Mesodermal cell (in vitro differentiated cells): ENCODE results near the gene ITPR2.

Experiments used
- H3K27ac ChIP-seq: 2 replicates; pipeline ENCODE4 v1.7.0; 2013; ENCODE audit warnings: mild to moderate bottlenecking, low read depth, low read length, moderate library complexity; ENCODE audit not compliant: severe bottlenecking
- H3K36me3 ChIP-seq: 2 replicates; pipeline ENCODE4 v1.7.1; 2013; ENCODE audit warnings: mild to moderate bottlenecking, low read length, moderate library complexity; ENCODE audit not compliant: control insufficient read depth, insufficient read depth
- H3K4me1 ChIP-seq: one replicate; pipeline ENCODE4 v1.7.1; 2013; ENCODE audit warnings: mild to moderate bottlenecking, low read length; ENCODE audit not compliant: insufficient read depth, control insufficient read depth, poor library complexity, severe bottlenecking
- H3K4me3 ChIP-seq: 2 replicates; pipeline ENCODE4 v1.7.0; 2013; ENCODE audit warnings: low read length, control low read depth, mild to moderate bottlenecking; ENCODE audit not compliant: insufficient read depth, poor library complexity, severe bottlenecking; ENCODE audit errors: extremely low read depth
- H3K9me3 ChIP-seq: 2 replicates; pipeline ENCODE4 v1.7.1; 2013; ENCODE audit warnings: mild to moderate bottlenecking, low read length, moderate library complexity; ENCODE audit not compliant: control insufficient read depth
- WGBS, 2 experiments: methylation state at CpG; one replicate each; pipeline ENCODE4 v1.1.5; 2013; ENCODE audit warnings: missing lambda C conversion rate in 2 of 2; ENCODE audit not compliant: insufficient coverage in 2 of 2; 5-methylcytosine and 5-hydroxymethylcytosine counted together

ITPR2 gene

GRCh38 chr12:26805401-26805971 is 27.5 kb downstream of the ITPR2 start:
- WGBS, 2 experiments, result 90 to 100% methylated on average over 2 to 3 of the region's 5 CpGs
- no peaks in the 10 kb centered on the region for H3K9me3 ChIP-seq
- H3K27ac ChIP-seq, result no peak overlapping the region
- peaks cover 5% of the 10 kb centered on the region for H3K4me1 ChIP-seq
- H3K4me3 ChIP-seq, result no peak overlapping the region
- H3K36me3 ChIP-seq, result no peaks in the 10 kb centered on the region

- H3K9me3 ChIP-seq, result no peaks in the 10 kb centered on the region
- H3K36me3 ChIP-seq, result no peaks in the 10 kb centered on the region
- no peak overlapping the region for H3K4me3 ChIP-seq
- peaks cover 4% of the 10 kb centered on the region for H3K4me1 ChIP-seq
- WGBS, 2 experiments, result 55% methylated on average over 1 of the region's 2 CpGs; no CpG with 5 or more reads in 1 of the 2 experiments
- H3K27ac ChIP-seq, result no peak overlapping the region
Measured at GRCh38 chr12:26803552-26803951, 29.4 kb downstream of the ITPR2 start.

- no CpG with 5 or more reads among the region's 1 CpG for WGBS, 2 experiments
Measured at GRCh38 chr12:26801486-26801885, 31.5 kb downstream of the ITPR2 start.

GRCh38 chr12:26800858-26801257 is 32.1 kb downstream of the ITPR2 start:
- 93 to 96% methylated on average over 7 of the region's 7 CpGs for WGBS, 2 experiments
- H3K4me3 ChIP-seq, result no peak overlapping the region

More at GRCh38 chr12:26801486-26801885, 31.5 kb downstream of the ITPR2 start:
- H3K9me3 ChIP-seq, result no peaks in the 10 kb centered on the region
- peaks cover 4% of the 10 kb centered on the region for H3K4me1 ChIP-seq
- no peak overlapping the region for H3K4me3 ChIP-seq
- no peaks in the 10 kb centered on the region for H3K36me3 ChIP-seq
- no peak overlapping the region for H3K27ac ChIP-seq

GRCh38 chr12:26800347-26800746 is 32.6 kb downstream of the ITPR2 start:
- Histone ChIP-seq H3K4me3 (no peak overlapping the region), H3K36me3 (no peaks in the 10 kb centered on the region), H3K27ac (no peak overlapping the region), H3K4me1 (peaks cover 4% of the 10 kb centered on the region), H3K9me3 (no peaks in the 10 kb centered on the region)

More at GRCh38 chr12:26800858-26801257, 32.1 kb downstream of the ITPR2 start:
- Histone ChIP-seq H3K27ac (no peak overlapping the region), H3K9me3 (no peaks in the 10 kb centered on the region), H3K4me1 (peaks cover 4% of the 10 kb centered on the region), H3K36me3 (no peaks in the 10 kb centered on the region)

- no peaks in the 10 kb centered on the region for H3K36me3 ChIP-seq
- H3K4me1 ChIP-seq, result peaks cover 4% of the 10 kb centered on the region
- H3K4me3 ChIP-seq, result no peak overlapping the region
- no peak overlapping the region for H3K27ac ChIP-seq
- no peaks in the 10 kb centered on the region for H3K9me3 ChIP-seq
Measured at GRCh38 chr12:26799741-26800140, 33.3 kb downstream of the ITPR2 start.

- Histone ChIP-seq H3K4me3 (no peak overlapping the region), H3K36me3 (no peaks in the 10 kb centered on the region), H3K9me3 (no peaks in the 10 kb centered on the region), H3K27ac (no peak overlapping the region), H3K4me1 (peaks cover 4% of the 10 kb centered on the region)
Measured at GRCh38 chr12:26798640-26799039, 34.4 kb downstream of the ITPR2 start.

GRCh38 chr12:26798023-26798422 is 35.0 kb downstream of the ITPR2 start:
- Histone ChIP-seq H3K4me1 (peaks cover 4% of the 10 kb centered on the region), H3K27ac (no peak overlapping the region)
- WGBS, 2 experiments, result 92 to 95% methylated on average over 5 of the region's 6 CpGs

GRCh38 chr12:26795910-26796309 is 37.1 kb downstream of the ITPR2 start:
- H3K36me3 ChIP-seq, result no peaks in the 10 kb centered on the region
- H3K4me1 ChIP-seq, result peaks cover 4% of the 10 kb centered on the region
- no peak overlapping the region for H3K4me3 ChIP-seq
- H3K9me3 ChIP-seq, result no peaks in the 10 kb centered on the region
- 84% methylated on average over 3 of the region's 3 CpGs; no CpG with 5 or more reads in 1 of the 2 experiments for WGBS, 2 experiments
- H3K27ac ChIP-seq, result no peak overlapping the region

More at GRCh38 chr12:26798023-26798422, 35.0 kb downstream of the ITPR2 start:
- H3K4me3 ChIP-seq, result no peak overlapping the region
- H3K9me3 ChIP-seq, result no peaks in the 10 kb centered on the region
- H3K36me3 ChIP-seq, result no peaks in the 10 kb centered on the region

GRCh38 chr12:26791301-26791791 is 41.6 kb downstream of the ITPR2 start:
- peaks cover 6% of the 10 kb centered on the region for H3K4me1 ChIP-seq
- no peak overlapping the region for H3K4me3 ChIP-seq
- H3K36me3 ChIP-seq, result no peaks in the 10 kb centered on the region
- no peak overlapping the region for H3K27ac ChIP-seq
- no peaks in the 10 kb centered on the region for H3K9me3 ChIP-seq

- H3K4me1 ChIP-seq, result peaks cover 6% of the 10 kb centered on the region
- H3K36me3 ChIP-seq, result no peaks in the 10 kb centered on the region
- no CpG with 5 or more reads among the region's 1 CpG for WGBS, 2 experiments
- H3K4me3 ChIP-seq, result no peak overlapping the region
- H3K9me3 ChIP-seq, result no peaks in the 10 kb centered on the region
- H3K27ac ChIP-seq, result no peak overlapping the region
Measured at GRCh38 chr12:26790645-26790994, 42.4 kb downstream of the ITPR2 start.
